ENCODE results near the gene WHRN. TPM values are rescaled to one million over a fixed set of nuclear protein-coding genes. Genes with fewer than 3 reads are reported as not detected.
A peak's percentile ranks its signal among the peaks of the same experiment; 100 is the strongest.

Gene WHRN
- total and polyA plus RNA-seq, 2 of the 13 experiments (the other 11 are each of a cell fraction or from before 2014, with no cell fraction given), result 2.3 to 5.3 TPM

GRCh38 chr9:114400219-114400618 lies 105.1 kb downstream of the WHRN start:
- H3K4me1 ChIP-seq (ENCODE audit: insufficient read depth, low read length), result peaks cover 62% of the 10 kb centered on the region
- FAIRE-seq (no peak), DNase-seq (ENCODE audit: low spot score) (no peak), ATAC-seq (no peak)
- no peak overlapping the region for H3K9ac ChIP-seq (ENCODE audit: insufficient read depth, low read depth, low read length)
- no peaks in the 10 kb centered on the region for H4K20me1 ChIP-seq (ENCODE audit: insufficient read depth, low read length)
- BruUV-seq (replicated peaks), result no TSS peak
- H3K79me2 ChIP-seq (ENCODE audit: insufficient read depth, low read length), result no peaks in the 10 kb centered on the region
- no peaks in the 10 kb centered on the region for H3K27me3 ChIP-seq (ENCODE audit: control insufficient read depth in 1 of 2, insufficient read depth in 2 of 2, low read length in 2 of 2)
- intact Hi-C loops (cut with micrococcal nuclease; ENCODE audit: unreplicated experiment), result loop anchor here (10.0 kb wide), 2 partner anchors 615 to 1835 kb away; no protein-coding TSS in a partner anchor
- 0 out of 2 replicates have a peak overlapping the region, but pooled peaks have one; percentile 8 for H3K4me2 ChIP-seq (ENCODE audit: low read depth, low read length)
- H3K9me3 ChIP-seq (ENCODE audit: low read length), result no peaks in the 10 kb centered on the region
- in situ Hi-C loops (cut with HindIII; ENCODE audit: extremely low pct_ligation_motif_present, low pct_unique_long_range_greater_than_20kb), result loop anchor here (10.0 to 25.0 kb wide), 3 partner anchors 105 to 512 kb away; partner anchors contain the start of genes TEX53 and WHRN
- H3K36me3 ChIP-seq (replicated peaks in 1 of 2; ENCODE audit: control insufficient read depth in 1 of 2, insufficient read depth in 2 of 2, low read length in 2 of 2), result no peaks in the 10 kb centered on the region
- no peak overlapping the region for H3K4me3 ChIP-seq (replicated peaks in 1 of 3; ENCODE audit: insufficient read depth in 1 of 3, low read depth in 2 of 3, low read length in 3 of 3)
- CTCF ChIA-PET (ENCODE audit: low intra/inter-chr PET ratio, low total read pairs), result no interaction called here
- TF ChIP-seq ZNF513 (CRISPR knock-in tag; conservative IDR thresholded peaks at IDR 0.05) (no peak), ATF2 (CRISPR knock-in tag; IDR thresholded peaks at IDR 0.05) (no peak), POGZ (CRISPR knock-in tag; IDR thresholded peaks at IDR 0.05) (no peak), SAFB2 (CRISPR knock-in tag; IDR thresholded peaks at IDR 0.05; ENCODE audit: borderline replicate concordance, low read depth) (no peak), PITX1 (CRISPR knock-in tag; IDR thresholded peaks at IDR 0.05) (no peak), CBX2 (IDR thresholded peaks at IDR 0.05; ENCODE audit: low read depth, low read length) (no peak), CBX2 (CRISPR knock-in tag; IDR thresholded peaks at IDR 0.05; ENCODE audit: low read depth) (no peak), ZFX (CRISPR knock-in tag; IDR thresholded peaks at IDR 0.05; ENCODE audit: low read depth) (no peak), TCF7 (IDR thresholded peaks at IDR 0.05; ENCODE audit: low read depth) (no peak), ESRRA (CRISPR knock-in tag; IDR thresholded peaks at IDR 0.05; ENCODE audit: low read depth) (no peak), ZNF577 (CRISPR knock-in tag; IDR thresholded peaks at IDR 0.05; ENCODE audit: borderline replicate concordance, low read depth) (no peak), PRDM4 (CRISPR knock-in tag; IDR thresholded peaks at IDR 0.05; ENCODE audit: borderline replicate concordance) (no peak), PHF5A (CRISPR knock-in tag; IDR thresholded peaks at IDR 0.05; ENCODE audit: low read depth, unreplicated experiment) (no peak), ZNF605 (CRISPR knock-in tag; IDR thresholded peaks at IDR 0.05) (no peak)
- WGBS (ENCODE audit: low lambda C conversion rate), result 25% methylated on average over 1 of the region's 1 CpG
- H2AFZ ChIP-seq (ENCODE audit: low read length), result no peak overlapping the region
- POLR2A ChIA-PET, result interaction anchor here (1.8 to 1.9 kb wide), 2 partner anchors 102 to 104 kb away, joined by 4 to 5 read pairs; no protein-coding TSS in a partner anchor
- H3K27ac ChIP-seq (ENCODE audit: extremely low read length, insufficient read depth, low read length), result no peak overlapping the region

Measured in HepG2 (cell line).